Measurements from ENCODE around the gene BSN. TPM values are rescaled to one million over a fixed set of nuclear protein-coding genes. Genes with fewer than 3 reads are reported as not detected.

The BSN gene
- total and polyA plus RNA-seq, 2 of the 4 experiments (the other 2 are of a cell fraction), result under 0.01 to 0.03 TPM

DNA sequence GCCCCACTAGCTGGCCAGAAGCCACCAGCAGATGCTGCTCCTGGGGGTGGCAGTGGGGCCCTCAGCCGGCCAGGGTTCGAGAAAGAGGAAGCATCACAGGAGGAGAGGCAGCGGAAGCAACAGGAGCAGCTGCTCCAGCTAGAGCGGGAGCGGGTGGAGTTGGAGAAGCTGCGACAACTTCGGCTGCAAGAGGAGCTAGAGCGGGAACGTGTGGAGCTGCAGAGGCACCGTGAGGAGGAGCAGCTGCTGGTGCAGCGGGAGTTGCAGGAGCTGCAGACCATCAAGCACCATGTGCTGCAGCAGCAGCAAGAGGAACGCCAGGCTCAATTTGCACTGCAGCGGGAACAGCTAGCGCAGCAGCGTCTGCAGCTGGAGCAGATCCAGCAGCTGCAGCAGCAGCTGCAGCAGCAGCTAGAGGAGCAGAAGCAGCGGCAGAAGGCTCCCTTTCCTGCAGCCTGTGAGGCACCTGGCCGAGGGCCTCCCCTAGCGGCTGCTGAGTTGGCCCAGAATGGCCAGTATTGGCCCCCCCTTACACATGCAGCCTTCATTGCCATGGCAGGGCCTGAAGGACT lies 102.3 kb downstream of the BSN start:
- CTCF ChIA-PET, result no interaction called here
- DNase-seq, result no peak
- dilution Hi-C loops (cut with HindIII; ENCODE audit: low sequenced_read_pairs, unreplicated experiment), result no loop called here

More for the DNA sequence above, 102.3 kb downstream of the BSN start:
- Histone ChIP-seq H3K4ac (ENCODE audit: low read depth, low read length) (no peak overlapping the region), H4K5ac (ENCODE audit: low read depth, low read length) (no peak overlapping the region), H3K79me1 (ENCODE audit: low read depth in 1 of 2, low read length in 2 of 2) (no peaks in the 10 kb centered on the region), H2AFZ (replicated peaks; ENCODE audit: low read length, poor library complexity) (no peak overlapping the region), H3K9ac (ENCODE audit: low read depth, low read length) (no peak overlapping the region), H4K91ac (ENCODE audit: insufficient read depth, low read depth, low read length) (no peak overlapping the region), H2BK120ac (ENCODE audit: low read depth, low read length) (no peak overlapping the region), H4K20me1 (ENCODE audit: insufficient read depth, low read length) (no peaks in the 10 kb centered on the region), H2BK15ac (ENCODE audit: low read depth, low read length) (no peak overlapping the region), H3K14ac (replicated peaks; ENCODE audit: low read depth, low read length) (no peak overlapping the region), H3K4me3 (ENCODE audit: insufficient read depth, low read depth, low read length) (no peak overlapping the region), H3K27me3 (ENCODE audit: control insufficient read depth, insufficient read depth, low read length) (peaks cover 44% of the 10 kb centered on the region), H3K4me1 (ENCODE audit: control insufficient read depth, insufficient read depth, low read length) (no peaks in the 10 kb centered on the region), H3K56ac (ENCODE audit: extremely low read depth, insufficient read depth, low read length) (no peak overlapping the region), H3K9me3 (ENCODE audit: control insufficient read depth, insufficient read depth, low read length) (no peaks in the 10 kb centered on the region), H3K27ac (ENCODE audit: insufficient read depth, low read length) (no peak overlapping the region), H3K23ac (ENCODE audit: low read depth, low read length) (no peak overlapping the region), H2BK5ac (ENCODE audit: low read depth, low read length, poor library complexity, severe bottlenecking) (no peak overlapping the region), H3K36me3 (ENCODE audit: control insufficient read depth, insufficient read depth, low read length) (no peaks in the 10 kb centered on the region), H2BK20ac (ENCODE audit: low read depth, low read length) (no peak overlapping the region), H2AK9ac (replicated peaks; ENCODE audit: low read depth, low read length, poor library complexity) (no peak overlapping the region), H4K8ac (ENCODE audit: low read depth in 2 of 2, low read length in 2 of 2) (no peak overlapping the region), H3K4me2 (ENCODE audit: low read depth, low read length) (no peak overlapping the region), H3K18ac (ENCODE audit: low read depth, low read length) (no peak overlapping the region), H3K9me1 (ENCODE audit: insufficient read depth, low read length) (no peaks in the 10 kb centered on the region), H2AK5ac (ENCODE audit: low read depth, low read length) (no peak overlapping the region)
- TF ChIP-seq, protein P1, sequence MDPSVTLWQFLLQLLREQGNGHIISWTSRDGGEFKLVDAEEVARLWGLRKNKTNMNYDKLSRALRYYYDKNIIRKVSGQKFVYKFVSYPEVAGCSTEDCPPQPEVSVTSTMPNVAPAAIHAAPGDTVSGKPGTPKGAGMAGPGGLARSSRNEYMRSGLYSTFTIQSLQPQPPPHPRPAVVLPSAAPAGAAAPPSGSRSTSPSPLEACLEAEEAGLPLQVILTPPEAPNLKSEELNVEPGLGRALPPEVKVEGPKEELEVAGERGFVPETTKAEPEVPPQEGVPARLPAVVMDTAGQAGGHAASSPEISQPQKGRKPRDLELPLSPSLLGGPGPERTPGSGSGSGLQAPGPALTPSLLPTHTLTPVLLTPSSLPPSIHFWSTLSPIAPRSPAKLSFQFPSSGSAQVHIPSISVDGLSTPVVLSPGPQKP (IDR thresholded peaks at IDR 0.05; ENCODE audit: borderline replicate concordance, low read depth, low read length), result no peak
- no peak for TF ChIP-seq RCOR1 (IDR thresholded peaks at IDR 0.05; ENCODE audit: insufficient replicate concordance, low read length)
- TF ChIP-seq, protein P2, sequence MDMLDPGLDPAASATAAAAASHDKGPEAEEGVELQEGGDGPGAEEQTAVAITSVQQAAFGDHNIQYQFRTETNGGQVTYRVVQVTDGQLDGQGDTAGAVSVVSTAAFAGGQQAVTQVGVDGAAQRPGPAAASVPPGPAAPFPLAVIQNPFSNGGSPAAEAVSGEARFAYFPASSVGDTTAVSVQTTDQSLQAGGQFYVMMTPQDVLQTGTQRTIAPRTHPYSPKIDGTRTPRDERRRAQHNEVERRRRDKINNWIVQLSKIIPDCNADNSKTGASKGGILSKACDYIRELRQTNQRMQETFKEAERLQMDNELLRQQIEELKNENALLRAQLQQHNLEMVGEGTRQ (IDR thresholded peaks at IDR 0.05; ENCODE audit: low read depth, low read length), result no peak
- peak; percentile 8; the same call in 1 of the 2 replicates for TF ChIP-seq RAD21 (IDR thresholded peaks at IDR 0.05; ENCODE audit: low read length)
- TF ChIP-seq, protein P3, sequence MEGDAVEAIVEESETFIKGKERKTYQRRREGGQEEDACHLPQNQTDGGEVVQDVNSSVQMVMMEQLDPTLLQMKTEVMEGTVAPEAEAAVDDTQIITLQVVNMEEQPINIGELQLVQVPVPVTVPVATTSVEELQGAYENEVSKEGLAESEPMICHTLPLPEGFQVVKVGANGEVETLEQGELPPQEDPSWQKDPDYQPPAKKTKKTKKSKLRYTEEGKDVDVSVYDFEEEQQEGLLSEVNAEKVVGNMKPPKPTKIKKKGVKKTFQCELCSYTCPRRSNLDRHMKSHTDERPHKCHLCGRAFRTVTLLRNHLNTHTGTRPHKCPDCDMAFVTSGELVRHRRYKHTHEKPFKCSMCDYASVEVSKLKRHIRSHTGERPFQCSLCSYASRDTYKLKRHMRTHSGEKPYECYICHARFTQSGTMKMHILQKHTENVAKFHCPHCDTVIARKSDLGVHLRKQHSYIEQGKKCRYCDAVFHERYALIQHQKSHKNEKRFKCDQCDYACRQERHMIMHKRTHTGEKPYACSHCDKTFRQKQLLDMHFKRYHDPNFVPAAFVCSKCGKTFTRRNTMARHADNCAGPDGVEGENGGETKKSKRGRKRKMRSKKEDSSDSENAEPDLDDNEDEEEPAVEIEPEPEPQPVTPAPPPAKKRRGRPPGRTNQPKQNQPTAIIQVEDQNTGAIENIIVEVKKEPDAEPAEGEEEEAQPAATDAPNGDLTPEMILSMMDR (conservative IDR thresholded peaks at IDR 0.05; ENCODE audit: low read depth, low read length), result 0 out of 2 replicates have a peak, but pooled peaks have one; percentile 10
- TF ChIP-seq MAFK (IDR thresholded peaks at IDR 0.05; ENCODE audit: low read depth, low read length), result no peak
- in situ Hi-C loops (cut with MboI; ENCODE audit: low sequenced_read_pairs), result no loop called here
- BruUV-seq (replicated peaks), result no TSS peak
- intact Hi-C loops (cut with micrococcal nuclease), result no loop called here
- 61% methylated on average over 13 of the region's 18 CpGs; no CpG with 5 or more reads in 1 of the 2 experiments for WGBS, 2 experiments (ENCODE audit: extremely low coverage in 2 of 2, insufficient read length in 1 of 2)
- POLR2A ChIA-PET (ENCODE audit: unreplicated experiment), result no interaction called here
- ATAC-seq (ENCODE audit: low read depth), result 0 out of 2 replicates have a peak, but pooled peaks have one; percentile 27

All from IMR-90 (cell line).